IMR-90 (cell line): ENCODE measurements around the gene NAA50. TPM values are rescaled to one million over a fixed set of nuclear protein-coding genes. Genes with fewer than 3 reads are reported as not detected.

ENCODE experiments used
- ATAC-seq: fragments of 200-7000 bp; cut with Tn5 transposase; 2 replicates; pipeline ENCODE4 v1.9.1; 2020; ENCODE audit warnings: low read depth, mild to moderate bottlenecking, moderate library complexity
- BruUV-seq: library from RNA; stranded (reverse); fragments of 400-500 nt; replicated peaks from 2 replicates; lab custom pipeline; 2021; lab: Mats Ljungman, UMichigan
- CTCF ChIA-PET: fragments of 300-600 bp; formaldehyde crosslinking; extraction: SDS; loops from one replicate; lab custom pipeline; 2021; ENCODE audit warnings: antibody characterized with exemption; lab: Yijun Ruan, JAX
- POLR2A ChIA-PET: fragments of 300-600 bp; sonication (Branson Sonifier 250); formaldehyde crosslinking; loops from one replicate; lab custom pipeline; 2022; ENCODE audit warnings: antibody characterized with exemption; ENCODE audit not compliant: unreplicated experiment; lab: Charles Lee
- DNase-seq: peaks from one replicate; pipeline ENCODE4 v3.0.0; 2013
- H2AFZ ChIP-seq: replicated peaks from 2 replicates; pipeline ENCODE3; 2013; ENCODE audit warnings: low read length, mild to moderate bottlenecking; ENCODE audit not compliant: poor library complexity
- H2AK5ac ChIP-seq: 2 replicates; pipeline ENCODE4 v1.6.1; 2013; ENCODE audit warnings: low read depth, low read length, inconsistent platforms
- H2AK9ac ChIP-seq: replicated peaks from 2 replicates; pipeline ENCODE3; 2013; ENCODE audit warnings: mild to moderate bottlenecking, low read depth, low read length, moderate library complexity; ENCODE audit not compliant: poor library complexity
- H2BK120ac ChIP-seq: 2 replicates; pipeline ENCODE4 v1.6.1; 2013; ENCODE audit warnings: low read depth, low read length, inconsistent platforms
- H2BK15ac ChIP-seq: 3 replicates; pipeline ENCODE4 v1.6.1; 2013; ENCODE audit warnings: low read depth, low read length, inconsistent platforms
- H2BK20ac ChIP-seq: 2 replicates; pipeline ENCODE4 v1.6.1; 2013; ENCODE audit warnings: low read depth, mild to moderate bottlenecking, inconsistent platforms, low read length, moderate library complexity
- H2BK5ac ChIP-seq: 2 replicates; pipeline ENCODE4 v1.6.1; 2013; ENCODE audit warnings: mild to moderate bottlenecking, low read depth, low read length, inconsistent platforms; ENCODE audit not compliant: poor library complexity, severe bottlenecking
- H3K14ac ChIP-seq: replicated peaks from 2 replicates; pipeline ENCODE4 v1.6.1; 2013; ENCODE audit warnings: low read depth, low read length, inconsistent platforms
- H3K18ac ChIP-seq: 2 replicates; pipeline ENCODE4 v1.6.1; 2013; ENCODE audit warnings: low read depth, low read length, control low read depth
- H3K23ac ChIP-seq: 2 replicates; pipeline ENCODE4 v1.6.1; 2013; ENCODE audit warnings: low read depth, low read length, inconsistent platforms
- H3K27ac ChIP-seq: 2 replicates; pipeline ENCODE4 v1.5.1; 2013; ENCODE audit warnings: mild to moderate bottlenecking, control low read depth, low read length; ENCODE audit not compliant: insufficient read depth
- H3K27me3 ChIP-seq: 2 replicates; pipeline ENCODE4 v1.6.1; 2013; ENCODE audit warnings: low read length; ENCODE audit not compliant: control insufficient read depth, insufficient read depth
- H3K36me3 ChIP-seq: 2 replicates; pipeline ENCODE4 v1.6.1; 2013; ENCODE audit warnings: low read length, mixed read lengths; ENCODE audit not compliant: control insufficient read depth, insufficient read depth
- H3K4ac ChIP-seq: 2 replicates; pipeline ENCODE4 v1.6.1; 2013; ENCODE audit warnings: low read depth, low read length, inconsistent platforms
- H3K4me1 ChIP-seq: 2 replicates; pipeline ENCODE4 v1.6.1; 2013; ENCODE audit warnings: low read length, mixed read lengths; ENCODE audit not compliant: control insufficient read depth, insufficient read depth
- H3K4me2 ChIP-seq: 2 replicates; pipeline ENCODE4 v1.6.1; 2013; ENCODE audit warnings: low read depth, mild to moderate bottlenecking, control low read depth, low read length, moderate library complexity
- H3K4me3 ChIP-seq: 2 replicates; pipeline ENCODE4 v1.5.1; 2013; ENCODE audit warnings: low read depth, mild to moderate bottlenecking, control low read depth, low read length, moderate library complexity; ENCODE audit not compliant: insufficient read depth
- H3K56ac ChIP-seq: 2 replicates; pipeline ENCODE4 v1.6.1; 2013; ENCODE audit warnings: low read length, inconsistent platforms; ENCODE audit not compliant: insufficient read depth; ENCODE audit errors: extremely low read depth
- H3K79me1 ChIP-seq, 2 experiments: 2 replicates each; pipeline ENCODE4 v1.6.1; 2013; ENCODE audit warnings: low read length in 2 of 2, inconsistent platforms in 1 of 2, low read depth in 1 of 2
- H3K9ac ChIP-seq: 2 replicates; pipeline ENCODE4 v1.6.1; 2013; ENCODE audit warnings: low read depth, low read length, control low read depth
- H3K9me1 ChIP-seq: 2 replicates; pipeline ENCODE4 v1.6.1; 2013; ENCODE audit warnings: low read length, inconsistent platforms; ENCODE audit not compliant: insufficient read depth
- H3K9me3 ChIP-seq: 2 replicates; pipeline ENCODE4 v1.6.1; 2013; ENCODE audit warnings: low read length; ENCODE audit not compliant: control insufficient read depth, insufficient read depth
- H4K20me1 ChIP-seq: 2 replicates; pipeline ENCODE4 v1.6.1; 2013; ENCODE audit warnings: low read length, inconsistent platforms; ENCODE audit not compliant: insufficient read depth
- H4K5ac ChIP-seq: 2 replicates; pipeline ENCODE4 v1.6.1; 2013; ENCODE audit warnings: mild to moderate bottlenecking, low read depth, low read length, control low read depth
- H4K8ac ChIP-seq, 2 experiments: 2 replicates each; pipeline ENCODE4 v1.6.1; 2013; ENCODE audit warnings: low read depth in 2 of 2, low read length in 2 of 2, control low read depth in 1 of 2, inconsistent platforms in 1 of 2
- H4K91ac ChIP-seq: 2 replicates; pipeline ENCODE4 v1.6.1; 2013; ENCODE audit warnings: low read depth, low read length, inconsistent platforms; ENCODE audit not compliant: insufficient read depth
- BHLHE40 ChIP-seq: fragments of 150-350 bp; IDR thresholded peaks from 2 replicates; pipeline ENCODE4 v1.6.1; 2016; ENCODE audit warnings: mild to moderate bottlenecking, low read depth, low read length
- CEBPB ChIP-seq: IDR thresholded peaks from 2 replicates; pipeline ENCODE4 v1.6.1; 2012; ENCODE audit warnings: low read depth, low read length, improper control_type of control experiment
- CHD1 ChIP-seq: IDR thresholded peaks from 2 replicates; pipeline ENCODE4 v1.6.1; 2012; ENCODE audit warnings: low read depth, low read length, improper control_type of control experiment
- CTCF ChIP-seq: conservative IDR thresholded peaks from 2 replicates; pipeline ENCODE4 v1.5.1; 2012; ENCODE audit warnings: mild to moderate bottlenecking, low read depth, low read length, improper control_type of control experiment
- ELK1 ChIP-seq: fragments of 150-350 bp; IDR thresholded peaks from 2 replicates; pipeline ENCODE4 v1.6.1; 2016; ENCODE audit warnings: low read depth, mild to moderate bottlenecking, low read length, moderate library complexity, borderline replicate concordance
- FOS ChIP-seq: fragments of 150-350 bp; IDR thresholded peaks from 2 replicates; pipeline ENCODE4 v1.6.1; 2016; ENCODE audit warnings: low read depth, low read length
- MAFK ChIP-seq: IDR thresholded peaks from 2 replicates; pipeline ENCODE4 v1.6.1; 2012; ENCODE audit warnings: low read depth, low read length, improper control_type of control experiment
- NFE2L2 ChIP-seq: fragments of 150-350 bp; IDR thresholded peaks from 2 replicates; pipeline ENCODE4 v1.6.1; 2016; ENCODE audit warnings: low read depth, mild to moderate bottlenecking, low read length
- POLR2A ChIP-seq: IDR thresholded peaks from 2 replicates; pipeline ENCODE4 v1.6.1; 2012; ENCODE audit warnings: mild to moderate bottlenecking, low read depth, low read length
- RAD21 ChIP-seq: IDR thresholded peaks from 2 replicates; pipeline ENCODE4 v1.6.1; 2012; ENCODE audit warnings: low read length, improper control_type of control experiment
- RCOR1 ChIP-seq: IDR thresholded peaks from 2 replicates; pipeline ENCODE4 v1.6.1; 2012; ENCODE audit warnings: mild to moderate bottlenecking, low read length, improper control_type of control experiment; ENCODE audit not compliant: insufficient replicate concordance
- RFX5 ChIP-seq: IDR thresholded peaks from 2 replicates; pipeline ENCODE4 v1.8.0; 2012; ENCODE audit warnings: low read depth, mild to moderate bottlenecking, low read length, moderate library complexity
- SMC3 ChIP-seq: fragments of 150-350 bp; IDR thresholded peaks from 2 replicates; pipeline ENCODE4 v1.6.1; 2016; ENCODE audit warnings: low read depth, mild to moderate bottlenecking, antibody characterized with exemption, low read length, moderate library complexity
- USF2 ChIP-seq: fragments of 150-350 bp; IDR thresholded peaks from 2 replicates; pipeline ENCODE4 v1.6.1; 2017; ENCODE audit warnings: mild to moderate bottlenecking, antibody characterized with exemption, low read length, low read depth
- WGBS, 2 experiments: methylation state at CpG; one replicate each; pipeline versions ENCODE4 v1.1.5 to v1.1.7; 2013; ENCODE audit warnings: missing lambda C conversion rate in 2 of 2; ENCODE audit not compliant: insufficient read length in 1 of 2; ENCODE audit errors: extremely low coverage in 2 of 2; 5-methylcytosine and 5-hydroxymethylcytosine counted together
- dilution Hi-C: fragments of 300-500 bp; cut with HindIII; formaldehyde crosslinking; loops from one replicate; pipeline ENCODE4 v1.14.3; 2018; ENCODE audit warnings: low sequenced_read_pairs; ENCODE audit not compliant: unreplicated experiment
- in situ Hi-C: fragments of 300-500 bp; cut with MboI; formaldehyde crosslinking; loops from 3 replicates; pipeline ENCODE4 v1.14.3; 2019; ENCODE audit warnings: low sequenced_read_pairs, inconsistent platforms, mixed read lengths
- intact Hi-C: fragments of 100-400 bp; cut with micrococcal nuclease; formaldehyde crosslinking; loops from 2 replicates; pipeline ENCODE4 v1.10.0; 2022
- polyA plus RNA-seq, 3 experiments: library from polyadenylated mRNA; depleted of rRNA; stranded (reverse); fragments of >200 nt; gene quantifications; 2 replicates each; pipeline ENCODE4 v1.2.3, GENCODE V29; 2012; ENCODE audit warnings: low replicate concordance in 1 of 3
- total RNA-seq: library from RNA; depleted of rRNA; stranded (reverse); fragments of >200 nt; gene quantifications from 2 replicates; pipeline ENCODE4 v1.2.3, GENCODE V29; 2012

NAA50 gene
- total and polyA plus RNA-seq, 2 of the 4 experiments (the other 2 are of a cell fraction) = 42.4 to 125 TPM

- H3K23ac ChIP-seq = peak overlapping the region; percentile 99
- WGBS, 2 experiments = 0% methylated on average over 5 of the region's 38 CpGs; no CpG with 5 or more reads in 1 of the 2 experiments
- H3K9me1 ChIP-seq = peaks cover 1% of the 10 kb centered on the region
- DNase-seq (peak; percentile 99), ATAC-seq (peak; percentile 93)
- dilution Hi-C loops = no loop called here
- peak overlapping the region; percentile 93 for H2AFZ ChIP-seq
- in situ Hi-C loops = no loop called here
- peak overlapping the region; percentile 94 for H2AK9ac ChIP-seq
- no TSS peak for BruUV-seq
- H3K9ac ChIP-seq = peak overlapping the region; percentile 92
- H3K4me3 ChIP-seq = peak overlapping the region; percentile 95
- H3K14ac ChIP-seq = peak overlapping the region; percentile 100
- POLR2A ChIA-PET = no interaction called here
- peak overlapping the region; percentile 94 for H4K5ac ChIP-seq
- peak overlapping the region; percentile 95 for H4K91ac ChIP-seq
- no peaks in the 10 kb centered on the region for H3K36me3 ChIP-seq
- peak overlapping the region; percentile 95 for H3K4me2 ChIP-seq
- peak overlapping the region; percentile 69; the same call in 1 of the 2 replicates for H2BK20ac ChIP-seq
- no peaks in the 10 kb centered on the region for H4K20me1 ChIP-seq
- H3K79me1 ChIP-seq = peaks cover 23 to 41% of the 10 kb centered on the region in 2 experiments
- no peaks in the 10 kb centered on the region for H3K27me3 ChIP-seq
- H3K56ac ChIP-seq = peak overlapping the region; percentile 96
- H3K27ac ChIP-seq = peak overlapping the region; percentile 90
- H3K4me1 ChIP-seq = peaks cover 4% of the 10 kb centered on the region
- H4K8ac ChIP-seq = peak overlapping the region; percentile 90 to 99
- H2BK5ac ChIP-seq = peak overlapping the region; percentile 98
- peak overlapping the region; percentile 99 for H3K4ac ChIP-seq
- peak overlapping the region; percentile 78; the same call in 1 of the 2 replicates for H2AK5ac ChIP-seq
- CTCF ChIA-PET = no interaction called here
- H3K9me3 ChIP-seq = no peaks in the 10 kb centered on the region
- peak overlapping the region; percentile 77 for H3K18ac ChIP-seq
- peak overlapping the region; percentile 95 for H2BK15ac ChIP-seq
- peak overlapping the region; percentile 96 for H2BK120ac ChIP-seq
- intact Hi-C loops = no loop called here
- TF ChIP-seq FOS (peak; percentile 32; the same call in 1 of the 2 replicates), RCOR1 (no peak), USF2 (no peak), CEBPB (0 out of 2 replicates have a peak, but pooled peaks have one; percentile 1), RFX5 (0 out of 2 replicates have a peak, but pooled peaks have one; percentile 38), POLR2A (no peak), CTCF (peak; percentile 35; the same call in 1 of the 2 replicates), RAD21 (no peak), CHD1 (no peak), SMC3 (no peak), MAFK (peak; percentile 5; the same call in 1 of the 2 replicates), ELK1 (no peak), NFE2L2 (no peak), BHLHE40 (no peak)
Observed at GRCh38 chr3:113696658-113697499, 49.2 kb downstream of the NAA50 start.
